HEK293 (cell line): ENCODE data around the gene TTYH2.

Experiments used
- CTCF ChIA-PET: fragments of 350-600 bp; formaldehyde crosslinking; extraction: SDS; loops from one replicate; lab custom pipeline; 2021; ENCODE audit warnings: antibody characterized with exemption; lab: Yijun Ruan, JAX
- POLR2A ChIA-PET: fragments of 300-600 bp; formaldehyde crosslinking; extraction: SDS; loops from one replicate; lab custom pipeline; 2020; ENCODE audit warnings: antibody characterized with exemption, inconsistent platforms; lab: Yijun Ruan, JAX
- H3K27ac ChIP-seq: fragments of 200-500 bp; sonication (Bioruptor generic); 2 replicates; pipeline ENCODE4 v1.5.1; 2014; ENCODE audit warnings: low read depth, low read length, control low read depth, inconsistent platforms; ENCODE audit errors: extremely low read depth
- H3K36me3 ChIP-seq, 2 experiments: fragments of 200-500 bp in 1 of 2; sonication (Bioruptor generic) in 1 of 2; 1 replicate in 1 of 2; 2 replicates in 1 of 2; pipeline ENCODE4 v1.5.1; 2014 to 2017; ENCODE audit warnings: inconsistent platforms in 2 of 2, low read length in 2 of 2; ENCODE audit not compliant: control insufficient read depth in 2 of 2, insufficient read depth in 1 of 2
- H3K4me1 ChIP-seq: fragments of 200-500 bp; sonication (Bioruptor generic); 2 replicates; pipeline ENCODE4 v1.5.1; 2014; ENCODE audit warnings: mild to moderate bottlenecking, low read length, inconsistent platforms; ENCODE audit not compliant: control insufficient read depth, insufficient read depth
- H3K4me3 ChIP-seq: 2 replicates; pipeline ENCODE4 v1.5.1; 2011; ENCODE audit warnings: low read depth, mild to moderate bottlenecking, control low read depth, low read length, moderate library complexity
- H3K9me3 ChIP-seq: fragments of 200-500 bp; sonication (Bioruptor generic); 2 replicates; pipeline ENCODE4 v1.5.1; 2014; ENCODE audit warnings: low read depth, low read length, inconsistent platforms; ENCODE audit not compliant: control insufficient read depth, insufficient read depth
- HOXC10 ChIP-seq: sonication (generic); formaldehyde crosslinking; IDR thresholded peaks from 2 replicates; pipeline ENCODE4 v1.8.1; 2023; ENCODE audit warnings: mild to moderate bottlenecking, missing genetic modification reagents
- KLF9 ChIP-seq: fragments of 450-650 bp; formaldehyde crosslinking; IDR thresholded peaks from 2 replicates; pipeline ENCODE4 v1.5.1; 2016; ENCODE audit warnings: missing biosample characterization, missing genetic modification characterization, low read depth
- PRDM1 ChIP-seq: fragments of 450-650 bp; formaldehyde crosslinking; IDR thresholded peaks from 2 replicates; pipeline ENCODE4; 2016; ENCODE audit warnings: missing biosample characterization, missing genetic modification characterization
- REST ChIP-seq: fragments of 450-650 bp; formaldehyde crosslinking; IDR thresholded peaks from 2 replicates; pipeline ENCODE4 v1.5.1; 2016; ENCODE audit warnings: missing biosample characterization, missing genetic modification characterization
- SALL2 ChIP-seq: fragments of 450-650 bp; formaldehyde crosslinking; IDR thresholded peaks from 2 replicates; pipeline ENCODE4 v1.5.0; 2017; ENCODE audit warnings: missing biosample characterization, mild to moderate bottlenecking, missing genetic modification characterization, borderline replicate concordance
- SCRT2 ChIP-seq: fragments of 450-650 bp; formaldehyde crosslinking; IDR thresholded peaks from 2 replicates; pipeline ENCODE4 v1.5.1; 2016; ENCODE audit warnings: missing biosample characterization, missing genetic modification characterization
- TRIM28 ChIP-seq: IDR thresholded peaks from 2 replicates; pipeline ENCODE4 v1.6.1; 2011; ENCODE audit warnings: low read length, control low read depth, borderline replicate concordance
- ZFP3 ChIP-seq: fragments of 450-650 bp; formaldehyde crosslinking; IDR thresholded peaks from 2 replicates; pipeline ENCODE4 v1.5.1; 2016; ENCODE audit warnings: low read depth, missing biosample characterization, missing genetic modification characterization
- ZNF16 ChIP-seq: fragments of 450-650 bp; formaldehyde crosslinking; IDR thresholded peaks from 2 replicates; pipeline ENCODE4 v1.5.1; 2016; ENCODE audit warnings: low read depth, missing biosample characterization, missing genetic modification characterization
- ZNF169 ChIP-seq: fragments of 450-650 bp; formaldehyde crosslinking; IDR thresholded peaks from 2 replicates; pipeline ENCODE4 v1.5.1; 2016; ENCODE audit warnings: missing biosample characterization, missing genetic modification characterization
- ZNF214 ChIP-seq: fragments of 450-650 bp; formaldehyde crosslinking; IDR thresholded peaks from 2 replicates; pipeline ENCODE4 v1.5.1; 2017; ENCODE audit warnings: missing biosample characterization, mild to moderate bottlenecking, missing genetic modification characterization, borderline replicate concordance
- ZNF324 ChIP-seq: fragments of 450-650 bp; formaldehyde crosslinking; IDR thresholded peaks from 2 replicates; pipeline ENCODE4 v1.5.1; 2016; ENCODE audit warnings: missing biosample characterization, missing genetic modification characterization
- ZNF350 ChIP-seq: fragments of 450-650 bp; formaldehyde crosslinking; IDR thresholded peaks from 2 replicates; pipeline ENCODE4 v1.5.0; 2017; ENCODE audit warnings: missing biosample characterization, mild to moderate bottlenecking, missing genetic modification characterization
- ZNF354C ChIP-seq: fragments of 450-650 bp; formaldehyde crosslinking; IDR thresholded peaks from 2 replicates; pipeline ENCODE4 v1.5.1; 2016; ENCODE audit warnings: missing biosample characterization, missing genetic modification characterization, low read depth, borderline replicate concordance
- ZNF362 ChIP-seq: fragments of 450-650 bp; formaldehyde crosslinking; IDR thresholded peaks from 2 replicates; pipeline ENCODE4 v1.5.1; 2016; ENCODE audit warnings: missing biosample characterization, missing genetic modification characterization
- ZNF394 ChIP-seq: fragments of 450-650 bp; formaldehyde crosslinking; IDR thresholded peaks from 2 replicates; pipeline ENCODE4 v1.5.1; 2016; ENCODE audit warnings: missing biosample characterization, missing genetic modification characterization, mild to moderate bottlenecking, moderate library complexity, borderline replicate concordance
- ZNF426 ChIP-seq: fragments of 450-650 bp; formaldehyde crosslinking; IDR thresholded peaks from 2 replicates; pipeline ENCODE4 v1.5.1; 2017; ENCODE audit warnings: missing biosample characterization, missing genetic modification characterization, mild to moderate bottlenecking, inconsistent platforms, moderate library complexity
- ZNF48 ChIP-seq: fragments of 450-650 bp; formaldehyde crosslinking; IDR thresholded peaks from 2 replicates; pipeline ENCODE4 v1.5.1; 2016; ENCODE audit warnings: missing biosample characterization, missing genetic modification characterization
- ZNF549 ChIP-seq: fragments of 450-650 bp; IDR thresholded peaks from 2 replicates; pipeline ENCODE4 v1.5.1; 2018; ENCODE audit warnings: missing biosample characterization, missing genetic modification characterization, mild to moderate bottlenecking, inconsistent platforms, moderate library complexity
- ZNF600 ChIP-seq: fragments of 450-650 bp; formaldehyde crosslinking; IDR thresholded peaks from 2 replicates; pipeline ENCODE4 v1.5.1; 2016; ENCODE audit warnings: missing biosample characterization, missing genetic modification characterization
- ZNF658 ChIP-seq: fragments of 450-650 bp; formaldehyde crosslinking; IDR thresholded peaks from 2 replicates; pipeline ENCODE4; 2016; ENCODE audit warnings: missing biosample characterization, missing genetic modification characterization
- ZNF701 ChIP-seq: fragments of 450-650 bp; formaldehyde crosslinking; IDR thresholded peaks from 2 replicates; pipeline ENCODE4 v1.5.1; 2016; ENCODE audit warnings: missing biosample characterization, missing genetic modification characterization
- ZSCAN5A ChIP-seq: fragments of 450-650 bp; formaldehyde crosslinking; IDR thresholded peaks from 2 replicates; pipeline ENCODE4 v1.5.1; 2016; ENCODE audit warnings: missing biosample characterization, missing genetic modification characterization
- TF ChIP-seq, protein P1 (sequence below): fragments of 450-650 bp; formaldehyde crosslinking; IDR thresholded peaks from 2 replicates; pipeline ENCODE4 v1.5.1; 2017; ENCODE audit warnings: missing biosample characterization, missing genetic modification characterization

The TTYH2 gene

GRCh38 chr17:74204474-74204873, 8.9 kb upstream of the TTYH2 start:
- Histone ChIP-seq H3K36me3 (peaks cover 43 to 58% of the 10 kb centered on the region in 2 experiments), H3K27ac (peak overlapping the region; percentile 98), H3K4me3 (peak overlapping the region; percentile 96), H3K4me1 (peaks cover 12% of the 10 kb centered on the region; the same call in 1 of the 2 replicates), H3K9me3 (no peaks in the 10 kb centered on the region)
- ChIA-PET POLR2A (interaction anchor here (1.1 to 2.3 kb wide), 4 partner anchors 9 to 560 kb away, joined by 5 to 14 read pairs (median 6); partner anchors contain the start of genes SDK2 and TTYH2), CTCF (interaction anchor here (0.8 to 2.7 kb wide), 7 partner anchors 9 to 305 kb away, joined by 3 to 6 read pairs (median 3); partner anchors contain the start of gene TTYH2)
- TF ChIP-seq ZSCAN5A (tag by site-specific recombination): no peak
- no peak for TF ChIP-seq ZNF354C (tag by site-specific recombination)
- TF ChIP-seq REST (tag by site-specific recombination): no peak
- no peak for TF ChIP-seq ZNF350 (tag by site-specific recombination)
- no peak for TF ChIP-seq ZNF362 (tag by site-specific recombination)
- no peak for TF ChIP-seq ZFP3
- no peak for TF ChIP-seq SALL2 (tag by site-specific recombination)
- TF ChIP-seq PRDM1 (tag by site-specific recombination): no peak
- TF ChIP-seq ZNF426 (tag by site-specific recombination): no peak
- no peak for TF ChIP-seq ZNF169 (tag by site-specific recombination)
- no peak for TF ChIP-seq TRIM28

GRCh38 chr17:74205274-74205673, 8.1 kb upstream of the TTYH2 start:
- Histone ChIP-seq H3K4me3 (peak overlapping the region; percentile 9), H3K27ac (peak overlapping the region; percentile 98; the same call in 1 of the 2 replicates), H3K4me1 (peaks cover 12% of the 10 kb centered on the region; the same call in 1 of the 2 replicates), H3K9me3 (no peaks in the 10 kb centered on the region), H3K36me3 (peaks cover 51 to 66% of the 10 kb centered on the region in 2 experiments)
- POLR2A ChIA-PET: interaction anchor here (0.6 to 2.3 kb wide), 4 partner anchors 8 to 91 kb away, joined by 6 to 14 read pairs (median 6); partner anchors contain the start of gene TTYH2
- TF ChIP-seq SCRT2 (peak; percentile 39; the same call in 1 of the 2 replicates), ZNF549 (tag by site-specific recombination) (no peak)
- CTCF ChIA-PET: interaction anchor here (0.6 to 2.7 kb wide), 7 partner anchors 8 to 190 kb away, joined by 3 to 6 read pairs (median 3); partner anchors contain the start of gene TTYH2

DNA sequence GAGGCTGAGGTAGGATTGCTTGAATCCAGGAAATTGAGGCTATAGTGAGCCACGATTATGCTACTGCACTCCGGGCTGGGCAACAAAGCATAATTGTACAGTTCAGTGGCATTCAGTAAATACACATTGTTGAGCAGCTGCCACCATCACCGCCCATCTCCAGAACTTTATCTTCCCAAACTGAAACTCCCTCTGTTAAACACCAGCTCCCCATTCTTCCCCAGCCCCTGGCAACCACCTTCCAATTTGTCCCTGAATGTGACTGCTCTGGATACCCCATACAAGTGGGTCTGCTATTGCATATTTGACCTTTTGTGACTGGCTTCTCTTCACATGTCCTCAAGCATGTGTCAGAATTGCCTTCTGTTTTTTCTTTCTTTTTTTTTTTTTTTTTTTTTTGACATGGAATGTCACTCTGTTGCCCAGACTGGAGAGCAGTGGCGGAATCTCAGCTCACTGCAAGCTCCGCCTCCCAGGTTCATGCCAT, 7.0 kb upstream of the TTYH2 start:
- H3K4me1 ChIP-seq: peaks cover 12% of the 10 kb centered on the region; the same call in 1 of the 2 replicates
- no peak overlapping the region for H3K27ac ChIP-seq
- no peaks in the 10 kb centered on the region for H3K9me3 ChIP-seq
- ChIA-PET POLR2A (interaction anchor here (0.6 to 1.5 kb wide), 9 partner anchors 17 to 1613 kb away, joined by 3 to 7 read pairs (median 4); no protein-coding TSS in a partner anchor), CTCF (interaction anchor here (0.7 to 2.7 kb wide), 4 partner anchors 12 to 609 kb away, joined by 3 to 6 read pairs (median 4); no protein-coding TSS in a partner anchor)
- no peak overlapping the region for H3K4me3 ChIP-seq
- H3K36me3 ChIP-seq: peaks cover 51 to 76% of the 10 kb centered on the region in 2 experiments
- TF ChIP-seq HOXC10 (CRISPR knock-in tag): no peak
- TF ChIP-seq ZNF48: no peak
- no peak for TF ChIP-seq ZNF16 (tag by site-specific recombination)
- TF ChIP-seq, protein P1, sequence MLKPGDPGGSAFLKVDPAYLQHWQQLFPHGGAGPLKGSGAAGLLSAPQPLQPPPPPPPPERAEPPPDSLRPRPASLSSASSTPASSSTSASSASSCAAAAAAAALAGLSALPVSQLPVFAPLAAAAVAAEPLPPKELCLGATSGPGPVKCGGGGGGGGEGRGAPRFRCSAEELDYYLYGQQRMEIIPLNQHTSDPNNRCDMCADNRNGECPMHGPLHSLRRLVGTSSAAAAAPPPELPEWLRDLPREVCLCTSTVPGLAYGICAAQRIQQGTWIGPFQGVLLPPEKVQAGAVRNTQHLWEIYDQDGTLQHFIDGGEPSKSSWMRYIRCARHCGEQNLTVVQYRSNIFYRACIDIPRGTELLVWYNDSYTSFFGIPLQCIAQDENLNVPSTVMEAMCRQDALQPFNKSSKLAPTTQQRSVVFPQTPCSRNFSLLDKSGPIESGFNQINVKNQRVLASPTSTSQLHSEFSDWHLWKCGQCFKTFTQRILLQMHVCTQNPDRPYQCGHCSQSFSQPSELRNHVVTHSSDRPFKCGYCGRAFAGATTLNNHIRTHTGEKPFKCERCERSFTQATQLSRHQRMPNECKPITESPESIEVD (tag by site-specific recombination): no peak
- TF ChIP-seq ZNF600: peak; percentile 75; the same call in 1 of the 2 replicates
- no peak for TF ChIP-seq ZNF701
- no peak for TF ChIP-seq KLF9 (tag by site-specific recombination)
- TF ChIP-seq ZNF214 (tag by site-specific recombination): no peak
- no peak for TF ChIP-seq ZNF324
- TF ChIP-seq ZNF658: no peak
- no peak for TF ChIP-seq ZNF394 (tag by site-specific recombination)
